ENCODE data around the gene TGFBR3. TPM values are rescaled to one million over a fixed set of nuclear protein-coding genes. Genes with fewer than 3 reads are reported as not detected.

The TGFBR3 gene
- total RNA-seq, 1 experiment from 2014 or later, result 14.5 TPM

DNA sequence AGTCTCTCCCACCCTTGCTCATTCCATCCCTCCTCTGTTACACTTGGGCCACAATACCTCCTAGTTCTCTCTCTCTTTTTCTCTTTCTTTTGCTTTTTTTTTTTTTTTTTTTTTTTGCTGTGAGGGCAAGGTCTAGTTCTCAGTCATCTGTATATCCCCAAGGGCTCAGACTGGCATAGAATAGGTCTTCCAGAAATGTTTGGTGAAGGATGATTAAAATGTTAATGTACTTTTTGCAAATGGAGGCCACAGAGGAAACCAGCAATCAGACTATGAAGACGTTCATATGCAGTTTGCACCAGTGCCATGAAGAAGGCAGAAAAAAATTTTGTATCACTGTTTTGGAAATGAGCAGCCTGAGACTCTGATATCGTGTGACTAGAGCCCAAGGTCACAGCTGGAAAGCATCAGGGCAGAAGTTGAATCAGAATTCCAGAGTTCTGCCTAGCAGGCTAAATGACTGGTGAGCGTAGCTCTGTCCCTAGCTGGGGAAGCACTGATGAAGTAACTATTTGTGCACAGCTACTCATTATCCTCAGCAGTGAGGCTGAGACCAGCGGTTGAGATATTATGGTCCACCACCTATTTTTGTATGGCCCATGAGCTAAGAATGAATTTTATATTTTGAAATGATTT lies 186.5 kb downstream of the TGFBR3 start:
- no peak overlapping the region for H3K4me3 ChIP-seq (ENCODE audit: low read depth in 2 of 2, low read length in 2 of 2)
- ChIA-PET POLR2A (interaction anchor here (0.5 kb wide), 1 partner anchor 102 kb away, joined by 6 read pairs; no protein-coding TSS in a partner anchor), CTCF (interaction anchor here (0.7 kb wide), 1 partner anchor 187 kb away, joined by 3 read pairs; no protein-coding TSS in a partner anchor)
- DNase-seq (ENCODE audit: low read depth, low spot score), result no peak
- in situ Hi-C loops (cut with HindIII; ENCODE audit: low pct_unique_long_range_greater_than_20kb, low sequenced_read_pairs), result no loop called here
- no peaks in the 10 kb centered on the region for H3K9me3 ChIP-seq (ENCODE audit: control insufficient read depth, insufficient read depth, low read depth, low read length)
- no TSS peak for BruUV-seq (replicated peaks)
- H3K27me3 ChIP-seq (ENCODE audit: control insufficient read depth, insufficient read depth, low read length), result no peaks in the 10 kb centered on the region
- intact Hi-C loops (cut with micrococcal nuclease; ENCODE audit: unreplicated experiment), result no loop called here
- H3K36me3 ChIP-seq (ENCODE audit: control insufficient read depth, insufficient read depth, low read length), result no peaks in the 10 kb centered on the region
- ATAC-seq, result no peak
- TF ChIP-seq, protein P1, sequence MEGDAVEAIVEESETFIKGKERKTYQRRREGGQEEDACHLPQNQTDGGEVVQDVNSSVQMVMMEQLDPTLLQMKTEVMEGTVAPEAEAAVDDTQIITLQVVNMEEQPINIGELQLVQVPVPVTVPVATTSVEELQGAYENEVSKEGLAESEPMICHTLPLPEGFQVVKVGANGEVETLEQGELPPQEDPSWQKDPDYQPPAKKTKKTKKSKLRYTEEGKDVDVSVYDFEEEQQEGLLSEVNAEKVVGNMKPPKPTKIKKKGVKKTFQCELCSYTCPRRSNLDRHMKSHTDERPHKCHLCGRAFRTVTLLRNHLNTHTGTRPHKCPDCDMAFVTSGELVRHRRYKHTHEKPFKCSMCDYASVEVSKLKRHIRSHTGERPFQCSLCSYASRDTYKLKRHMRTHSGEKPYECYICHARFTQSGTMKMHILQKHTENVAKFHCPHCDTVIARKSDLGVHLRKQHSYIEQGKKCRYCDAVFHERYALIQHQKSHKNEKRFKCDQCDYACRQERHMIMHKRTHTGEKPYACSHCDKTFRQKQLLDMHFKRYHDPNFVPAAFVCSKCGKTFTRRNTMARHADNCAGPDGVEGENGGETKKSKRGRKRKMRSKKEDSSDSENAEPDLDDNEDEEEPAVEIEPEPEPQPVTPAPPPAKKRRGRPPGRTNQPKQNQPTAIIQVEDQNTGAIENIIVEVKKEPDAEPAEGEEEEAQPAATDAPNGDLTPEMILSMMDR (IDR thresholded peaks at IDR 0.05), result no peak
- TF ChIP-seq SIN3A (IDR thresholded peaks at IDR 0.05; ENCODE audit: borderline replicate concordance, insufficient read depth, low read depth, low read length) (no peak), TCF7L2 (IDR thresholded peaks at IDR 0.05; ENCODE audit: low read depth, low read length) (no peak), POLR2AphosphoS5 (IDR thresholded peaks at IDR 0.05; ENCODE audit: low read depth, low read length) (no peak)
- TF ChIP-seq, protein P2, sequence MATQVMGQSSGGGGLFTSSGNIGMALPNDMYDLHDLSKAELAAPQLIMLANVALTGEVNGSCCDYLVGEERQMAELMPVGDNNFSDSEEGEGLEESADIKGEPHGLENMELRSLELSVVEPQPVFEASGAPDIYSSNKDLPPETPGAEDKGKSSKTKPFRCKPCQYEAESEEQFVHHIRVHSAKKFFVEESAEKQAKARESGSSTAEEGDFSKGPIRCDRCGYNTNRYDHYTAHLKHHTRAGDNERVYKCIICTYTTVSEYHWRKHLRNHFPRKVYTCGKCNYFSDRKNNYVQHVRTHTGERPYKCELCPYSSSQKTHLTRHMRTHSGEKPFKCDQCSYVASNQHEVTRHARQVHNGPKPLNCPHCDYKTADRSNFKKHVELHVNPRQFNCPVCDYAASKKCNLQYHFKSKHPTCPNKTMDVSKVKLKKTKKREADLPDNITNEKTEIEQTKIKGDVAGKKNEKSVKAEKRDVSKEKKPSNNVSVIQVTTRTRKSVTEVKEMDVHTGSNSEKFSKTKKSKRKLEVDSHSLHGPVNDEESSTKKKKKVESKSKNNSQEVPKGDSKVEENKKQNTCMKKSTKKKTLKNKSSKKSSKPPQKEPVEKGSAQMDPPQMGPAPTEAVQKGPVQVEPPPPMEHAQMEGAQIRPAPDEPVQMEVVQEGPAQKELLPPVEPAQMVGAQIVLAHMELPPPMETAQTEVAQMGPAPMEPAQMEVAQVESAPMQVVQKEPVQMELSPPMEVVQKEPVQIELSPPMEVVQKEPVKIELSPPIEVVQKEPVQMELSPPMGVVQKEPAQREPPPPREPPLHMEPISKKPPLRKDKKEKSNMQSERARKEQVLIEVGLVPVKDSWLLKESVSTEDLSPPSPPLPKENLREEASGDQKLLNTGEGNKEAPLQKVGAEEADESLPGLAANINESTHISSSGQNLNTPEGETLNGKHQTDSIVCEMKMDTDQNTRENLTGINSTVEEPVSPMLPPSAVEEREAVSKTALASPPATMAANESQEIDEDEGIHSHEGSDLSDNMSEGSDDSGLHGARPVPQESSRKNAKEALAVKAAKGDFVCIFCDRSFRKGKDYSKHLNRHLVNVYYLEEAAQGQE (IDR thresholded peaks at IDR 0.05; ENCODE audit: insufficient read depth in 1 of 2, low read depth in 2 of 2, low read length in 1 of 2), result no peak
- H3K27ac ChIP-seq (ENCODE audit: low read length), result no peak overlapping the region
- no peaks in the 10 kb centered on the region; the same call in 1 of the 2 replicates for H3K4me1 ChIP-seq (ENCODE audit: control insufficient read depth, insufficient read depth, low read length)

DNA sequence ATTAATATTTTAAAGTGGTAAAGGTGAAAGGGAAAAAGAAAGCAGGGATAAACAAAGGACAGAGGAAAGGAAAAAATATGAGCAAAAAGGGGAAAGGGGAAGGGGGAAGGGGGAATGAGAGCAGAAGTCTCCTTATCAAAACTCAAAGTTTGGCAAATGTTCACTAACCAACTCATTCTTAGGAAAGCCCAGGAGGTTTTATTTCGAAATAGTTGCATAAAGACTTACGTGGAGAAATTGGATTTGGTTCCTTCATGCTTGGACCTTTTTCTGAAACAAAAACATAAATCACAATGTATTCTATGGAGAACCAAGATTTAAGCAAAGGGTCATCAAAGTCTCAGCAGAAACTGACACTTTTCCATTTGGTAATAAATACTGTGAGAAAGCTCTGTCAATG lies 188.1 kb downstream of the TGFBR3 start:
- Histone ChIP-seq H3K9me3 (ENCODE audit: control insufficient read depth, insufficient read depth, low read depth, low read length) (no peaks in the 10 kb centered on the region), H3K27me3 (ENCODE audit: control insufficient read depth, insufficient read depth, low read length) (no peaks in the 10 kb centered on the region), H3K4me1 (ENCODE audit: control insufficient read depth, insufficient read depth, low read length) (no peaks in the 10 kb centered on the region; the same call in 1 of the 2 replicates), H3K4me3 (ENCODE audit: low read depth in 2 of 2, low read length in 2 of 2) (no peak overlapping the region), H3K36me3 (ENCODE audit: control insufficient read depth, insufficient read depth, low read length) (no peaks in the 10 kb centered on the region), H3K27ac (ENCODE audit: low read length) (no peak overlapping the region)
- no peak for DNase-seq (ENCODE audit: low read depth, low spot score)
- no TSS peak for BruUV-seq (replicated peaks)
- ChIA-PET POLR2A (no interaction called here), CTCF (no interaction called here)
- ATAC-seq, result no peak
- in situ Hi-C loops (cut with HindIII; ENCODE audit: low pct_unique_long_range_greater_than_20kb, low sequenced_read_pairs), result no loop called here
- intact Hi-C loops (cut with micrococcal nuclease; ENCODE audit: unreplicated experiment), result no loop called here
- no peak for TF ChIP-seq POLR2AphosphoS5 (IDR thresholded peaks at IDR 0.05; ENCODE audit: low read depth, low read length)
- TF ChIP-seq, protein P2 (IDR thresholded peaks at IDR 0.05; ENCODE audit: insufficient read depth in 1 of 2, low read depth in 2 of 2, low read length in 1 of 2), result no peak
- TF ChIP-seq, protein P1 (IDR thresholded peaks at IDR 0.05), result no peak
- TF ChIP-seq SIN3A (IDR thresholded peaks at IDR 0.05; ENCODE audit: borderline replicate concordance, insufficient read depth, low read depth, low read length), result no peak
- no peak for TF ChIP-seq TCF7L2 (IDR thresholded peaks at IDR 0.05; ENCODE audit: low read depth, low read length)

Data from Panc1 (cell line).